ENCODE results near the gene SMPD4. TPM values are rescaled to one million over a fixed set of nuclear protein-coding genes. Genes with fewer than 3 reads are reported as not detected.

Gene SMPD4
- total and polyA plus RNA-seq, 2 of the 8 experiments (the other 6 are each of a cell fraction or from before 2014, with no cell fraction given), result 102 to 106 TPM

DNA sequence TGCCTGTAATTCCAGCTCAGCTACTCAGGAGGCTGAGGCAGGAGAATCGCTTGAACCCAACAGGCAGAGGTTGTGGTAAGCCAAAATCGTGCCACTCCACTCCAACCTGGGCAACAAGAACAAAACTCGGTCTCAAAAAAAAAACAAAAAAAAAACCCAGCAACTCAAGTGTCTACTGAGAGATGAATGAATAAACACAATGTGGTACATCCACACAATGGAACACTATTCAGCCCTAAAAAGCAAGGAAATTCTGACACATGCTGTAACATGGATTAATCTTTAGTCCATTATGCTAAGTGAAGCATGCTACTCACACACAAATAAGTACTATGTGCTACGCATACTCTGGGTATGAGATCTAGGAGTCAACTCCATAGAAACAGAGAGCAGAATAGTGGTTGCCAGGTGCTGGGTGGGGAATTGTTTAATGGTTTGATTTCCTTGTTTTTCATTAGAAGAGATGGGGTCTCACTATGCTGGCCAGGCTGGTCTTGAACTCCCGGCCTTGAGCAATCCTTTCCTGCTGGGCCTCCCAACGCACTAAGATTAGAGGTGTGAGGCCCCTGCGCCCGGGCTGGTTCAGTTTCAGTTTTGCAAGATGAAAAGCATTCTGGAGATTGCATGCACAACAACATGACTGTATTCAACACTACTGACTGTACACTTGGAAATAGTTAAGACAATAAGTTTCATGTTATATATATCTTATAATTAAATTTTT, 15.9 kb downstream of the SMPD4 start:
- H3K18ac ChIP-seq (ENCODE audit: extremely low read depth, low read length), result no peak overlapping the region
- H4K91ac ChIP-seq (replicated peaks; ENCODE audit: insufficient read length, low read length), result no peak overlapping the region
- H2AFZ ChIP-seq (ENCODE audit: low read length), result no peak overlapping the region
- 96% methylated on average over 8 of the region's 8 CpGs; no CpG with 5 or more reads in 1 of the 2 experiments for WGBS, 2 experiments (ENCODE audit: extremely low coverage in 1 of 2, insufficient coverage in 1 of 2, insufficient read length in 1 of 2, insufficient replicate concordance in 2 of 2, low coverage in 1 of 2, low lambda C conversion rate in 2 of 2, missing lambda C conversion rate in 1 of 2)
- no peak overlapping the region for H2BK5ac ChIP-seq (ENCODE audit: low read depth, low read length)
- no peak overlapping the region for H3K14ac ChIP-seq (ENCODE audit: insufficient read length)
- H2AK5ac ChIP-seq (ENCODE audit: low read depth, low read length), result no peak overlapping the region
- no peak overlapping the region for H2BK15ac ChIP-seq (ENCODE audit: low read length)
- H4K5ac ChIP-seq (ENCODE audit: insufficient read length, low read depth, low read length), result no peak overlapping the region
- no peak overlapping the region for H2BK12ac ChIP-seq (ENCODE audit: low read depth, low read length)
- no peaks in the 10 kb centered on the region for H3K79me1 ChIP-seq (ENCODE audit: low read depth, low read length)
- no peak overlapping the region for H2BK120ac ChIP-seq (replicated peaks; ENCODE audit: low read depth, low read length)
- H2BK20ac ChIP-seq (ENCODE audit: low read length), result no peak overlapping the region
- H4K20me1 ChIP-seq (replicated peaks in 1 of 2; ENCODE audit: control insufficient read depth in 1 of 2, insufficient read depth in 2 of 2, low read length in 2 of 2), result no peaks in the 10 kb centered on the region
- H3K4me2 ChIP-seq (ENCODE audit: insufficient read depth in 1 of 2, low read depth in 2 of 2, low read length in 2 of 2), result no peak overlapping the region
- no peaks in the 10 kb centered on the region for H3K79me2 ChIP-seq (ENCODE audit: control insufficient read depth in 1 of 2, insufficient read depth in 2 of 2, low read length in 2 of 2)
- DNase-seq (ENCODE audit: low read depth in 1 of 2, low spot score in 2 of 2), result no peak
- peaks cover 8 to 47% (median 26%) of the 10 kb centered on the region in 4 experiments for H3K36me3 ChIP-seq (ENCODE audit: control insufficient read depth in 2 of 4, insufficient read depth in 4 of 4, low read length in 3 of 4)
- H3K4ac ChIP-seq (replicated peaks; ENCODE audit: insufficient read length, low read depth, low read length), result no peak overlapping the region
- H3K27me3 ChIP-seq (replicated peaks in 1 of 4; ENCODE audit: control insufficient read depth in 3 of 4, extremely low read depth in 1 of 4, insufficient read depth in 3 of 4, low read length in 3 of 4), result no peaks in the 10 kb centered on the region
- H3K27ac ChIP-seq (ENCODE audit: low read depth, low read length), result no peak overlapping the region
- CTCF ChIA-PET (ENCODE audit: partially characterized antibody), result no interaction called here
- no peaks in the 10 kb centered on the region for H3K9me3 ChIP-seq (ENCODE audit: insufficient read depth in 2 of 2, low read depth in 1 of 2, low read length in 1 of 2)
- H3K9ac ChIP-seq (replicated peaks in 1 of 4; ENCODE audit: extremely low read depth in 1 of 4, low read depth in 3 of 4, low read length in 3 of 4), result no peak overlapping the region
- H4K8ac ChIP-seq (ENCODE audit: extremely low read depth, insufficient read depth, low read length), result no peak overlapping the region
- H3K23me2 ChIP-seq (ENCODE audit: low read depth, low read length), result no peaks in the 10 kb centered on the region
- POLR2A ChIA-PET (ENCODE audit: partially characterized antibody), result no interaction called here
- no peaks in the 10 kb centered on the region for H3K4me1 ChIP-seq (replicated peaks in 1 of 4; ENCODE audit: control insufficient read depth in 3 of 4, insufficient read depth in 4 of 4, low read length in 3 of 4)
- no peak overlapping the region for H3K4me3 ChIP-seq (ENCODE audit: extremely low read depth in 1 of 4, insufficient read depth in 2 of 4, low read depth in 3 of 4, low read length in 4 of 4)
- H3K23ac ChIP-seq (ENCODE audit: insufficient read length), result no peak overlapping the region
- H3K56ac ChIP-seq (replicated peaks; ENCODE audit: insufficient read length, low read depth, low read length), result no peak overlapping the region
- no peak for FAIRE-seq
- no peak for TF ChIP-seq CHD2 (IDR thresholded peaks at IDR 0.05; ENCODE audit: low read length)
- no peak for TF ChIP-seq KDM1A (IDR thresholded peaks at IDR 0.05; ENCODE audit: borderline replicate concordance, low read length)
